Trophoblast cell (in vitro differentiated cells and primary cell): ENCODE measurements around the gene CC2D2A.

ENCODE experiments used
- DNase-seq, 2 donors: peaks; one replicate each; pipeline ENCODE4 v3.0.0-alpha.2; 2016
- H2AFZ ChIP-seq: 2 replicates; pipeline ENCODE4 v1.6.1; 2013; ENCODE audit warnings: low read length, moderate library complexity, mild to moderate bottlenecking; ENCODE audit not compliant: insufficient read depth, poor library complexity
- H2AK5ac ChIP-seq: 2 replicates; pipeline ENCODE4 v1.6.1; 2013; ENCODE audit warnings: mild to moderate bottlenecking, low read length
- H2BK120ac ChIP-seq: 2 replicates; pipeline ENCODE4 v1.6.1; 2013; ENCODE audit warnings: low read length, mild to moderate bottlenecking, moderate library complexity; ENCODE audit not compliant: insufficient read depth, poor library complexity
- H2BK12ac ChIP-seq: 2 replicates; pipeline ENCODE4 v1.6.1; 2013; ENCODE audit warnings: mild to moderate bottlenecking, low read length, moderate library complexity
- H2BK5ac ChIP-seq: 2 replicates; pipeline ENCODE4 v1.6.1; 2013; ENCODE audit warnings: low read length, low read depth, moderate library complexity, mild to moderate bottlenecking; ENCODE audit not compliant: poor library complexity
- H3K14ac ChIP-seq: 2 replicates; pipeline ENCODE4 v1.6.1; 2013; ENCODE audit warnings: mild to moderate bottlenecking, low read length
- H3K18ac ChIP-seq: 2 replicates; pipeline ENCODE4 v1.6.1; 2013; ENCODE audit warnings: mild to moderate bottlenecking, low read length
- H3K23ac ChIP-seq: 2 replicates; pipeline ENCODE4 v1.6.1; 2013; ENCODE audit warnings: low read length
- H3K27ac ChIP-seq: 2 replicates; pipeline ENCODE4 v1.5.1; 2013; ENCODE audit warnings: low read depth, mild to moderate bottlenecking, inconsistent platforms, low read length, moderate library complexity
- H3K27me3 ChIP-seq: 2 replicates; pipeline ENCODE4 v1.6.1; 2013; ENCODE audit warnings: inconsistent platforms, mild to moderate bottlenecking, low read length, moderate library complexity; ENCODE audit not compliant: insufficient read depth
- H3K36me3 ChIP-seq, 2 experiments: 1 replicate in 1 of 2; 2 replicates in 1 of 2; pipeline ENCODE4 v1.6.1; 2013; ENCODE audit warnings: low read length in 2 of 2, mild to moderate bottlenecking in 2 of 2, moderate library complexity in 1 of 2; ENCODE audit not compliant: insufficient read depth in 2 of 2, control insufficient read depth in 1 of 2
- H3K4ac ChIP-seq: 2 replicates; pipeline ENCODE4 v1.6.1; 2013; ENCODE audit warnings: low read depth, mild to moderate bottlenecking, low read length, moderate library complexity
- H3K4me1 ChIP-seq, 2 experiments: 1 replicate in 1 of 2; 2 replicates in 1 of 2; pipeline ENCODE4 v1.6.1; 2013; ENCODE audit warnings: low read length in 2 of 2, mild to moderate bottlenecking in 2 of 2, moderate library complexity in 1 of 2; ENCODE audit not compliant: insufficient read depth in 2 of 2, control insufficient read depth in 1 of 2
- H3K4me2 ChIP-seq: 2 replicates; pipeline ENCODE4 v1.6.1; 2013; ENCODE audit warnings: inconsistent platforms, mild to moderate bottlenecking, low read length, moderate library complexity
- H3K4me3 ChIP-seq: 2 replicates; pipeline ENCODE4 v1.5.1; 2013; ENCODE audit warnings: mild to moderate bottlenecking, low read depth, low read length, inconsistent platforms
- H3K79me1 ChIP-seq: one replicate; pipeline ENCODE4 v1.6.1; 2013; ENCODE audit warnings: low read length
- H3K79me2 ChIP-seq: 2 replicates; pipeline ENCODE4 v1.6.1; 2013; ENCODE audit warnings: low read length, mild to moderate bottlenecking; ENCODE audit not compliant: control insufficient read depth, insufficient read depth, poor library complexity
- H3K9ac ChIP-seq: 2 replicates; pipeline ENCODE4 v1.6.1; 2013; ENCODE audit warnings: mild to moderate bottlenecking, low read length
- H3K9me3 ChIP-seq: 2 replicates; pipeline ENCODE4 v1.6.1; 2013; ENCODE audit warnings: low read depth, mild to moderate bottlenecking, control low read depth, inconsistent platforms, low read length; ENCODE audit not compliant: insufficient read depth
- H4K12ac ChIP-seq: 2 replicates; pipeline ENCODE4 v1.6.1; 2013; ENCODE audit warnings: low read depth, mild to moderate bottlenecking, low read length, moderate library complexity
- H4K8ac ChIP-seq: 2 replicates; pipeline ENCODE4 v1.6.1; 2013; ENCODE audit warnings: low read depth, mild to moderate bottlenecking, low read length, moderate library complexity
- H4K91ac ChIP-seq: one replicate; pipeline ENCODE4 v1.6.1; 2013; ENCODE audit warnings: low read depth, mild to moderate bottlenecking, low read length, moderate library complexity
- WGBS: extraction: QIAGEN DNeasy Blood & Tissue Kit; methylation state at CpG from one replicate; pipeline ENCODE4 v1.1.7; 2013; ENCODE audit warnings: missing lambda C conversion rate; ENCODE audit not compliant: insufficient read length, insufficient coverage; ENCODE audit errors: extremely low coverage; 5-methylcytosine and 5-hydroxymethylcytosine counted together

CC2D2A gene

DNA sequence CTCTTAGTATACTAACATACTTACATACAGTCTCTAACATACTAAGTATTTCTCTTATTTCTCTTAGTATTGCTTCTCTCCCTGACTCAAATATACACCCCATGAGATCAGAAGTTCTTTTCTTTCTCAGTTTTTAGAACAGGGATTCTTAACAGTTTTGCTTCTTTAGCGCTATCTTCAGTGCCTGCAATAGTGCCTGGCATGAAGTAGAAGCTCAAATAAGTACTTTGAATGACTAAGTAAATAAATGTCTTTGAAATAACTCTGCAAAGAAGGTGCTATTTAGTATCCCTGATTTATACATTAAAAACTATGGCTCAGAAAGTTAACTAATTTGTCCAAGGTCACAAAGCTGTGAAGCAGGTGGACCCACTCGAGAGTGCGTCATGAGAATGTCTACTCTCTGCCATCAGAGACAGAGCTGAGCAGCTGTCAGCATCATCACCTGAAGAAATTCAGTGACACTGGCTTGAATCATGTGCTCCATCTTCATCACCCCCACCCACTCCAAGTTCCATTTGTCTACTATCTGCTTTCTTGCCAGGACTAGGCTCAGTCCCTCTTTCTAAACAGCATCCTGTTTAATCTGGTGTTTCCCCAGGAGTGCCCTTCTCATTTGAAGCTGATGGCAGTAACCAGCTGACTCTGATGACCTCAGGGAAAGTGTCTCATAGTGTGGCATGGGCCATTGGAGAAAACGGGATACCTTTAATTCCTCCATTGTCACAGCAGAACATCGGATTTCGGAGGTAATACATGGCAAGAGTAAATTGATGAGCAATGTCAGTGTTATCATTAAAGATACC is 83.1 kb downstream of the CC2D2A start:
- Histone ChIP-seq H3K23ac (no peak overlapping the region), H2AK5ac (no peak overlapping the region), H3K36me3 (peaks cover 0 to 2% of the 10 kb centered on the region in 2 experiments), H3K4me1 (no peaks in the 10 kb centered on the region), H2AFZ (no peak overlapping the region), H3K27ac (no peak overlapping the region), H2BK120ac (no peak overlapping the region), H3K14ac (no peak overlapping the region), H3K9ac (no peak overlapping the region), H3K27me3 (no peaks in the 10 kb centered on the region), H2BK5ac (no peak overlapping the region), H3K9me3 (no peaks in the 10 kb centered on the region), H3K79me2 (no peaks in the 10 kb centered on the region), H4K91ac (no peak overlapping the region), H3K4ac (no peak overlapping the region), H3K4me2 (no peak overlapping the region), H4K8ac (no peak overlapping the region), H3K79me1 (no peaks in the 10 kb centered on the region), H3K18ac (no peak overlapping the region), H2BK12ac (no peak overlapping the region), H4K12ac (no peak overlapping the region), H3K4me3 (no peak overlapping the region)
- WGBS, result no CpG with 5 or more reads among the region's 6 CpGs
- no peak for DNase-seq

DNA sequence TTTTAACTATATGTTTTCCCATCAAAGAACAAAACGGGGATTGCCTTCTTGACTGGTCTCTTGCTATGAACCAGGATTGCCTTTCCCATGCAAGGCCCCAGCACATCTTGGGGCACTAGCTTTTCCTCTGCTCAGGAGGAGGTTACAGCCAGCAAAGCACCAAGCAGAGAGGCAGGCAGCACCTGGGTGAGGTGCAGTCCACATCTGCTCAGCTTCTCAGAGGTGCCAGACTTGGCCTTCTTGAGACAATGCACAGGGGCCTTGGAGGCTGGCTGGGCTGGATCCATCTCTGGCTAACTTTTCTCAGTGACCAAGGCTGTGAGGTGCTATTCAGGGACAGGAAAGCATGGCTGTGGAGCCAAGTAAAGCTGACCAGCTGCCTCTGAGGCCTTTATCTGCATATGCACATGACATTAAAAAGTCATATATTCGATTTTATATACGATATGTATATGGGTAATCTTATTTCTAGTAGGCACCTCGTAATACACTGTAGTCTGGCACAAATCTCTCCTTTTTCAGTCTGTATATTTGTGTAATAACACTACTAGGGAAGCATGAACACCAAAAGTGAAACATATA is 86.9 kb downstream of the CC2D2A start:
- Histone ChIP-seq H3K79me2 (no peaks in the 10 kb centered on the region), H3K79me1 (no peaks in the 10 kb centered on the region), H3K27ac (no peak overlapping the region), H3K4me1 (no peaks in the 10 kb centered on the region), H3K4me2 (no peak overlapping the region), H3K14ac (no peak overlapping the region), H3K36me3 (peaks cover 0 to 2% of the 10 kb centered on the region in 2 experiments), H4K91ac (no peak overlapping the region), H3K23ac (no peak overlapping the region), H2BK5ac (no peak overlapping the region), H4K8ac (no peak overlapping the region), H3K9me3 (no peaks in the 10 kb centered on the region), H3K27me3 (no peaks in the 10 kb centered on the region), H2AFZ (no peak overlapping the region), H3K4me3 (no peak overlapping the region), H2AK5ac (no peak overlapping the region), H3K18ac (no peak overlapping the region), H2BK12ac (no peak overlapping the region), H4K12ac (no peak overlapping the region), H2BK120ac (no peak overlapping the region), H3K9ac (no peak overlapping the region), H3K4ac (no peak overlapping the region)
- no peak for DNase-seq
- WGBS, result no CpG with 5 or more reads among the region's 4 CpGs

GRCh38 chr4:15557786-15558550 is 88.3 kb downstream of the CC2D2A start:
- Histone ChIP-seq H3K9ac (no peak overlapping the region), H2AFZ (no peak overlapping the region), H3K79me1 (no peaks in the 10 kb centered on the region), H3K4ac (no peak overlapping the region), H3K4me2 (no peak overlapping the region), H3K36me3 (peaks cover 0 to 2% of the 10 kb centered on the region in 2 experiments), H4K91ac (no peak overlapping the region), H3K27ac (no peak overlapping the region), H3K4me3 (no peak overlapping the region), H3K18ac (no peak overlapping the region), H3K9me3 (no peaks in the 10 kb centered on the region), H4K12ac (no peak overlapping the region), H3K27me3 (no peaks in the 10 kb centered on the region), H3K4me1 (peaks cover 0 to 2% of the 10 kb centered on the region in 2 experiments), H2BK120ac (no peak overlapping the region), H3K23ac (no peak overlapping the region), H2BK12ac (no peak overlapping the region), H4K8ac (no peak overlapping the region), H3K14ac (no peak overlapping the region), H2BK5ac (no peak overlapping the region), H3K79me2 (no peaks in the 10 kb centered on the region), H2AK5ac (no peak overlapping the region)
- no peak for DNase-seq
- whole genome bisulfite sequencing, result no CpG with 5 or more reads among the region's 2 CpGs

GRCh38 chr4:15558561-15558960 is 88.9 kb downstream of the CC2D2A start:
- Histone ChIP-seq H3K4ac (no peak overlapping the region), H3K79me1 (no peaks in the 10 kb centered on the region), H3K27ac (no peak overlapping the region), H2BK120ac (no peak overlapping the region), H3K14ac (no peak overlapping the region), H3K79me2 (no peaks in the 10 kb centered on the region), H3K4me2 (no peak overlapping the region), H3K36me3 (peaks cover 0 to 2% of the 10 kb centered on the region in 2 experiments), H3K9ac (no peak overlapping the region), H3K27me3 (no peaks in the 10 kb centered on the region), H2BK5ac (no peak overlapping the region), H2AFZ (no peak overlapping the region), H3K4me1 (peaks cover 0 to 2% of the 10 kb centered on the region in 2 experiments), H2BK12ac (no peak overlapping the region), H4K91ac (no peak overlapping the region), H4K8ac (no peak overlapping the region), H3K4me3 (no peak overlapping the region), H3K18ac (no peak overlapping the region), H2AK5ac (no peak overlapping the region), H3K9me3 (no peaks in the 10 kb centered on the region), H4K12ac (no peak overlapping the region), H3K23ac (no peak overlapping the region)
- no peak for DNase-seq
- no CpG with 5 or more reads among the region's 2 CpGs for WGBS
